Heart left ventricle (tissue), 16 donors: ENCODE measurements around the gene TTC22. TPM values are rescaled to one million over a fixed set of nuclear protein-coding genes. Genes with fewer than 3 reads are reported as not detected.

Experiments used
- ATAC-seq, 4 donors: fragments of 200-7000 bp; cut with Tn5 transposase; one replicate each; pipeline ENCODE4 v1.9.1; 2020 to 2022; ENCODE audit warnings: moderate library complexity in 4 of 4, mild to moderate bottlenecking in 3 of 4, moderate number of reproducible peaks in 1 of 4
- DNase-seq, 5 donors: peaks; one replicate each; pipeline ENCODE4 v3.0.0-alpha.2; 2020
- H3K27ac ChIP-seq, 12 donors: fragments of 200-600 bp; sonication (generic) in 4 of 12; one replicate each; pipeline versions ENCODE4 v1.5.0 to v1.8.0; 2016 to 2022; ENCODE audit warnings: mild to moderate bottlenecking in 2 of 12
- H3K27me3 ChIP-seq, 9 donors: fragments of 200-600 bp; sonication (generic) in 2 of 9; one replicate each; pipeline versions ENCODE4 v1.5.1 to v1.8.0; 2016 to 2022; ENCODE audit warnings: mild to moderate bottlenecking in 3 of 9
- H3K36me3 ChIP-seq, 9 donors: fragments of 200-600 bp; sonication (generic) in 2 of 9; one replicate each; pipeline versions ENCODE4 v1.5.0 to v1.8.0; 2018 to 2022; ENCODE audit warnings: mild to moderate bottlenecking in 2 of 9
- H3K4me1 ChIP-seq, 12 donors: fragments of 200-600 bp; sonication (generic) in 4 of 12; one replicate each; pipeline versions ENCODE4 v1.5.0 to v1.8.0; 2016 to 2022; ENCODE audit warnings: mild to moderate bottlenecking in 3 of 12
- H3K4me3 ChIP-seq, 12 donors: fragments of 200-600 bp; sonication (generic) in 4 of 12; one replicate each; pipeline versions ENCODE4 v1.5.0 to v1.8.0; 2017 to 2022; ENCODE audit warnings: mild to moderate bottlenecking in 9 of 12, moderate library complexity in 4 of 12
- H3K9me3 ChIP-seq, 12 donors: fragments of 200-600 bp; sonication (generic) in 4 of 12; one replicate each; pipeline versions ENCODE4 v1.5.0 to v1.8.0; 2016 to 2022; ENCODE audit warnings: mild to moderate bottlenecking in 1 of 12
- CTCF ChIP-seq, 12 donors: fragments of 200-600 bp; sonication (generic) in 4 of 12; IDR thresholded peaks; one replicate each; pipeline versions ENCODE4 v1.5.0 to v1.8.0; 2018 to 2022; ENCODE audit warnings: antibody characterized with exemption in 12 of 12, mild to moderate bottlenecking in 5 of 12
- POLR2A ChIP-seq, 2 donors: fragments of 450-650 bp; IDR thresholded peaks; one replicate each; pipeline ENCODE4 v1.6.1; 2017; ENCODE audit warnings: antibody characterized with exemption in 2 of 2, mild to moderate bottlenecking in 2 of 2, moderate library complexity in 2 of 2
- WGBS, 4 donors: extraction: QIAGEN DNeasy Blood & Tissue Kit in 2 of 4; methylation state at CpG; one replicate each; pipeline versions ENCODE4 v1.1.5 to v1.1.7; 2013 to 2018; 5-methylcytosine and 5-hydroxymethylcytosine counted together
- intact Hi-C, 10 donors: fragments of 100-400 bp; cut with DNase I; formaldehyde crosslinking; loops; one replicate each; pipeline versions ENCODE4 v1.11.1 to v1.14.2; 2022
- long read RNA-seq, 3 donors: library from polyadenylated mRNA; unstranded; transcript quantifications; one replicate each; pipeline ENCODE4 v2.0.0, GENCODE V29; 2020 to 2021
- polyA plus RNA-seq, 2 donors: library from polyadenylated mRNA; stranded (reverse); fragments of 200-250 nt; gene quantifications; one replicate each; pipeline ENCODE4 v1.2.3, GENCODE V29; 2013
- total RNA-seq, 9 donors: library from RNA; depleted of rRNA in 2 of 9; stranded (reverse); fragments of >200 nt in 2 of 9; fragmentation: NEBNext Ultra II Directional in 3 of 9; extraction: Animal tissue kit (Norgen Biotek cat#: 25700) in 3 of 9; gene quantifications; one replicate each; pipeline versions ENCODE4 v1.1.0 to v1.2.4, GENCODE V29; 2016 to 2023
- donor health status: ischemic (EF 13 %, LVEDD 7.1; RV severe dilation, severe dysfunction).
- donor health status: healthy with polysubstance abuse.
- donor health status: DM: no; HTN: yes; CAD: no.
- donor health status: DM: no; HTN: no; CAD: no.
- donor health status: ischemic (EF 25% LVEDD 6.9; RV normal size, moderate dysfunction).
- donor health status: ischemic (EF 25% LVEDD 5.7; RV mildly dilated, moderate dysfunction).
- donor health status: healthy.
- donor health status: DM: yes; HTN: yes; CAD: no.
- donor health status: ischemic (EF 35%, LVEDD 5.7; RV mildly dilated, moderate dysfunction).
- donor health status: nonischemic (EF 11% LVEDD 7.7; RV severe dilation, severe dysfunction).
- donor health status: DM: yes; HTN: yes; CAD: no.
- donor health status: PGD.
- donor health status: ischemic (EF 29% LVEDD 5.4; RV normal size, mild dysfunction).
- donor health status: nonischemic (EF 23%, LVEDD 6.1; RV moderate dilation, normal function).

The TTC22 gene
- total RNA-seq (1 to 10 TPM in 1 of 9 donors, under 1 TPM in 6, not detected in 2; 0.12 to 2.5 (median 0.29) TPM), polyA plus RNA-seq (under 1 TPM; 0.06 to 0.19 TPM)
- long read RNA-seq, donor 1, result 0 reads
- long read RNA-seq, donor 2, result 0 reads
- long read RNA-seq, donor 3, result 0 reads

GRCh38 chr1:54800899-54801759 is at the start of gene TTC22:
TSS of gene TTC22 (minus strand) at chr1:54801323. CDS start at chr1:54801163, 160 bp downstream.
- TF ChIP-seq POLR2A (IDR thresholded peaks at IDR 0.05), result no peak
- TF ChIP-seq CTCF (IDR thresholded peaks at IDR 0.05), result peak in 8 of 12 donors; percentile 10 to 37 (median 26)
- ATAC-seq (peak; percentile 47 to 78 (median 68)), DNase-seq (no peak)
- Histone ChIP-seq H3K4me3 (peak within 1 kb of the TSS in 11 of 12 donors; percentile 0 to 61 (median 38)), H3K27me3 (peaks cover 0 to 45% (median 19%) of the 10 kb centered on the region in 9 donors), H3K27ac (peak within 1 kb of the TSS in 2 of 12 donors; percentile 43 to 49), H3K4me1 (peaks cover 0 to 21% (median 5%) of the 10 kb centered on the region in 12 donors), H3K36me3 (no peaks in the 10 kb centered on the region), H3K9me3 (no peaks in the 10 kb centered on the region)
- intact Hi-C loops, result loop anchor here in 5 of 10 donors (10.0 kb wide), 2 partner anchors 306 to 726 kb away; no protein-coding TSS in a partner anchor
- WGBS, 4 donors, result 9 to 16% (median 12%) methylated on average over 39 to 58 of the region's 58 CpGs

DNA sequence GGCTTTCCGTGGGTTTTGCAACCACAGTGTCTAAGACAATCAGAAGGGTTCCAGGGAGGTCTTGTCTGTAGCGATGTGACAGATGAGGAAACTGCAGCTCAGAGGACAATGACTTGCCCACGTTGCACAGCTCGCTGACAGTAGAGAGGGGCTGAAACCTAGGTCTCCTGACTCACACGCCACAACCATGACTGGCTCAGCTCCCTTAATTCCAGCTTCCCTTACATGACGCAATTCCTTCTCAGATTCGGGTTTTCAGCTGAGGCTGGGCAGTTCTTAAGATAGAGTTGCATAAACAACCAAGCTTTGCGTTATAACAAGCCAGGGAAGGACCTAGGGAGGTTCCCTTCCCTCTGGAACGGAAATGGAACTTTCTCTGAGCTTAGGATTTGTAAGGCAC is 49.6 kb upstream of the TTC22 start:
- H3K27ac ChIP-seq, result no peak overlapping the region
- intact Hi-C loops, result no loop called here
- no peaks in the 10 kb centered on the region for H3K27me3 ChIP-seq
- peaks cover 0 to 6% (median 0%) of the 10 kb centered on the region in 12 donors for H3K4me1 ChIP-seq
- ATAC-seq (no peak), DNase-seq (no peak)
- TF ChIP-seq POLR2A (IDR thresholded peaks at IDR 0.05), result no peak
- no peak for TF ChIP-seq CTCF (IDR thresholded peaks at IDR 0.05)
- H3K36me3 ChIP-seq, result peaks cover 0 to 26% (median 7%) of the 10 kb centered on the region in 9 donors
- no peak overlapping the region for H3K4me3 ChIP-seq
- 93 to 96% (median 95%) methylated on average over 9 of the region's 9 CpGs for WGBS, 4 donors
- no peaks in the 10 kb centered on the region for H3K9me3 ChIP-seq

DNA sequence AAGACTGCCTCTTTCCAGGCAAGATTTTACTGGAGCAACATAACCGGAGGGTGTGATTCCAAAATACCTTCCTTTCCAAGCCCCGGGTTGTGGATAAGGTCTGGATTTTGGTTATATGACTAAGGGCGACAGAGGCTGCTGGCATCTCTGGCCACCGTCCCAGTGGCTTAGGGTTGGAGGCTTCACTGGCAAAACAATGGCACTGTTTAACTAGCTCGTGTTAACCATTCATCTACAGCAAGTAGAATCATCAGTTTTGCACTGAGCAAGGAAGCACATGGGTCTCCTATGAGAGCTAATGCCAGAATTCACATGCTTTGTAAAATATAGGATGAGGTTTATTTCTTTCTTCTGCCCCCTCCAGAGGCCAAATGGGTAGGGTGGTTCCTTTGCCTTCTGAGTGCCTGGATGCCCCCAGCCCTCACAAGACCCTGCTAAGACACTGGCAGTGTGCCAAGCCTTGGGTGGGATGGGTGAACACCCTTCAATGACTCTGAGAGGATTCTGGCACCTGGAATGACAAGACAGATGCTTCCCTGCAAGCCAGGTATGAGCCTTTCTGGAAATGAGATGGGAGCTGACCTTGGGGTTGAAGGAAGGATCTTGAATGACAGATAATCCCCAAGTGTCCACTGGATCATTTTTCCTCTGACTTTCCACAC is 49.1 kb upstream of the TTC22 start:
- H3K36me3 ChIP-seq, result peaks cover 0 to 26% (median 7%) of the 10 kb centered on the region in 9 donors
- H3K4me3 ChIP-seq, result no peak overlapping the region
- no peaks in the 10 kb centered on the region for H3K27me3 ChIP-seq
- no peak for DNase-seq
- TF ChIP-seq POLR2A (IDR thresholded peaks at IDR 0.05), result no peak
- TF ChIP-seq CTCF (IDR thresholded peaks at IDR 0.05), result no peak
- 61 to 77% (median 68%) methylated on average over 5 of the region's 5 CpGs for WGBS, 4 donors
- H3K9me3 ChIP-seq, result no peaks in the 10 kb centered on the region
- ATAC-seq, result no peak
- H3K4me1 ChIP-seq, result peaks cover 0 to 6% (median 0%) of the 10 kb centered on the region in 12 donors
- H3K27ac ChIP-seq, result no peak overlapping the region
- intact Hi-C loops, result no loop called here
